ENCODE results near the gene HYAL4.
"Not testable (repeated sequence)": the region's sequence is repeated elsewhere in the genome, so short reads cannot be mapped to it uniquely, and the experiment has no call there.

Gene HYAL4

DNA sequence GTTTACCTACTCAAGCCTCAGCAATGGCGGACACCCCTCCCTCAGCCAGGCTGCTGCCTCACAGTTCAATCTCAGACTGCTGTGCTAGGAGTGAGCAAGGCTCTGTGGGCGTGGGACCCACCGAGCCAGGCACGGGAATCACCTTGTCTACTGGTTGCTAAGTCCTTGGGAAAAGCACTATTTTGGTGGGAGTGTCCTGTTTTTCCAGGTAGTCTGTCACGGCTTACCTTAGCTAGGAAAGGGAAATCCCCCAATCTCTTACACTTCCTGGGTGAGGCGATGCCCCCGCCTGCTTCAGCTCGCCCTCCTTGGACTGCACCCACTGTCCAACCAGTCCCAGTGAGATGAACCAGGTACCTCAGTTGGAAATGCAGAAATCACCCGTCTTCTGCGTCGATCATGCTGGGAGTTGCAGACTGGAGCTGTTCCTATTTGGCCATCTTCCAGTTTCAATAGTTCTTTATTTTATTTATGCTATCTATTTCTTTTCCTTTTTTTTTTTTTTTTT lies at the start of gene HYAL4:
TSS of gene HYAL4 (plus strand) at position 458 of the 508 bp plus-strand sequence. CDS start 23,105 bp downstream, outside the sequence.
- DNase-seq (ENCODE audit: low read depth in 2 of 2), result no peak

GRCh38 chr7:123795917-123796316 lies 49.1 kb upstream of the HYAL4 start:
- no peak for DNase-seq (ENCODE audit: low read depth in 2 of 2)

DNA sequence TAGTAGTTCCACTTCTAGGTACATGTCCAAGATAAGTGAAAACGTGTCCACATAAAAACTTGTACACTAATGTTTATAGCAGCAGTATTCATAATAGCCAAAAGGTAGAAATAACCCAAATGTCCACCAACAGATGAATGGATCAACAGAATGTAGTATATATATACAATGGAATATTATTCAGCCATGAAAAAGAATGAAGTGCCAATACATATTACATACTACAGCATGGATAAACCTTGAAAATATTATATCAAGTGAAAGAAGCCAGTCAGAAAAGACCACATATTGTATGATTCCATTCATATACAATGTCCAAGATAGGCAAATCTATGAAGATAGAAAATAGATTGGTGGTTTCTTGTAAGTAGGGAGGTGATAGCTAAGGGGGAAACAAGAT lies 48.4 kb upstream of the HYAL4 start:
- no peak for DNase-seq (ENCODE audit: low read depth in 2 of 2)

- no peak for DNase-seq (ENCODE audit: low read depth in 2 of 2)
Measured at GRCh38 chr7:123797673-123798531, 47.1 kb upstream of the HYAL4 start.

GRCh38 chr7:123798532-123799188 lies 46.3 kb upstream of the HYAL4 start:
- DNase-seq (ENCODE audit: low read depth in 2 of 2), result no peak

DNA sequence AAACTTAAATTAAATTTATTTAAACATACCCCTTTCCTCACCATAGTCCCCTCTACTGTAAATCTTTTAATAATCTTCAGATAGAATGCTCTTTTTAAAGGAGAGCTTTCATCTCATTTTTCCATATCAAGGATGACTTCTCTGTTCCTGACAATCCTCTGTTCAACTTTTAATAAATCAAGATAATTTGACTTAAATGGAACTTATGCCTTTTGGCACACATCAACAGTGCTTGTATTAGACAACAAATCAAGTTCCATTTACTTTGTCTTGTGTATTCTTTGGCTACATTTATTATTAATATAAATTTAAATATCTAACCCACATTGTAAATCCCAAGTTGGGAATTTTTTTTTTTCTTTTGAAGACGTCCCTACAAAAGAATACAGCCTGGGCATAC lies 42.7 kb upstream of the HYAL4 start:
- DNase-seq (ENCODE audit: low read depth in 2 of 2), result no peak

- no peak for DNase-seq (ENCODE audit: low read depth in 2 of 2)
Measured at GRCh38 chr7:123805287-123805686, 39.7 kb upstream of the HYAL4 start.

GRCh38 chr7:123809471-123809870 lies 35.5 kb upstream of the HYAL4 start:
- no peak for DNase-seq (ENCODE audit: low read depth in 2 of 2)

GRCh38 chr7:123811056-123811455 lies 33.9 kb upstream of the HYAL4 start:
- no peak for DNase-seq (ENCODE audit: low read depth in 2 of 2)

GRCh38 chr7:123816916-123817315 lies 28.1 kb upstream of the HYAL4 start:
- no peak for DNase-seq (ENCODE audit: low read depth in 2 of 2)

DNA sequence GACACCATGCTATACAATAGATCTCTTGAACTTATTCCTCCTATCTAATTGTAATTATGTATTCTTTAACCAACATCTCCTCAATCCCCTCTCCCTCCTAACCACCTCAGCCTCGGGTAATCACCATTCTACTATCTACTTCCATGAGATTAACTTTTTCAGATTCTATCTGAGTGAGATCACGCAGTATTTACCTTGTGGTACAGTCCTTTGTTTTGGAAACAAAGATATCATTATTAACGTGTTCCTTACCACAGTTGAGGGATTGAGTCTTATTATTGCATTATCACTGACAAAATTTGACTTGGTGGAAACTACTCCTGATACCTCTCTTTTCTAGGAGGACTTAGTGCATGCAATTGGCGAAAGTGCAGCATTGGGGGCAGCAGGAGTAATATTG lies 26.0 kb upstream of the HYAL4 start:
- no peak for DNase-seq (ENCODE audit: low read depth in 2 of 2)

GRCh38 chr7:123819795-123820194 lies 25.2 kb upstream of the HYAL4 start:
- DNase-seq (ENCODE audit: low read depth in 2 of 2), result not testable (repeated sequence)

DNA sequence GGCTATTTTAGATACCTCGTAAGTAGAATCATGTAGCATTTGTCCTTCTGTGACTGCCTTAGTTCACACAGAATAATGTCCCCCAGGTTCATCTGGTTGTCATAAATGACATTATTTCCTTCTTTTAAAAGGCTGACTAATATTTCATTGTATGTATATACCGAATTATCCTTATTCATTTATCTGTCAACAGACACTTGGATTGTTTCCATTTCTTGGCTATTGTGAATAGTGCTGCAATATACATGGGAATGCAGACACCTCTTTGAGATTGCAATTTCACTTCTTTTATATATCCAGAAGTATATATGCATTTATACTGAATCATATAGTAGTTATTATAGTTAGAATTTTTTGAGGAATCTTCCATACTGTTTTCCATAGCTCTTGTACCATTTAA lies 24.1 kb upstream of the HYAL4 start:
- no peak for DNase-seq (ENCODE audit: low read depth in 2 of 2)

- DNase-seq (ENCODE audit: low read depth in 2 of 2), result no peak
Measured at GRCh38 chr7:123821320-123821719, 23.6 kb upstream of the HYAL4 start.

DNA sequence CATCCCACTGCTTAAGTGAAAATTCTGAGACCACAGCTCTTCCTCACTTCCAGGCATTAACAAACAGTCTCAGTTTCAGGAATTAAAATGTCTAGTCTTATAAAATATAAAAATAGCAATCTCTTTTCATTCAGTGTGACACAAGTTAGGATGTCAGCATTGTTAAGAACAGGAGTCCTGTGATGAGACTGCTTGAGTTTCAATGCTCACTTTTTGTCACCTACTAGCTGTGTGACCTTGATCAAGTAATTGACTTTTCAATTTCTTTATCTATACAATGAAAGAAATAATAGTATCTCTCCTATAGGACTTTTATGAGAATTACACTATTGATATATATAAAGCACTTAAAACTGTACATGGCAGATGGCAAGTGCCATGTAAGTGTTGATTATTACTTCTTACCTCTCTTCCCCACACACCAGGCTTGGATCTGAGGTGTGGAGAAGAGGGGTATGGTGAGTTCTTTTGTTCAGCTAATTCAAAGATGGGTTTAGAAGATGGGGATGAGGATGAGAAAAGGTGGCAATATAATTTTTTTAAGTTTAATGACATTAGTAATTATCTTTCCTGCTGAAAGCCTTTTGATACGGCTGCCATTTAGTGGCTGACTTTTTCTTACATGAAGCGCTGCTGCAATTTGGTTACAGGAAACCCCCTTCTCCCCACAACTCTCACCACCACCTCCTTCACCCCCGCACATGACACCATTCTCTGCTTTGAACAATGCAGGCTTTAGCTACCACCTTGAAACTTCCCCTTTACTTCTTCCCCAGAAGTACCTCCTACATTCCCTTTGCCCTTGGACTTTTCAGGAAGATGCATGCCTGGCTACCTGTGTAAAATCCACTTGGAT lies 20.8 kb upstream of the HYAL4 start:
- peak in 1 of 2 donors; percentile 2 for DNase-seq (ENCODE audit: low read depth in 2 of 2)

GRCh38 chr7:123824754-123825067 lies 20.3 kb upstream of the HYAL4 start:
- no peak for DNase-seq (ENCODE audit: low read depth in 2 of 2)

DNA sequence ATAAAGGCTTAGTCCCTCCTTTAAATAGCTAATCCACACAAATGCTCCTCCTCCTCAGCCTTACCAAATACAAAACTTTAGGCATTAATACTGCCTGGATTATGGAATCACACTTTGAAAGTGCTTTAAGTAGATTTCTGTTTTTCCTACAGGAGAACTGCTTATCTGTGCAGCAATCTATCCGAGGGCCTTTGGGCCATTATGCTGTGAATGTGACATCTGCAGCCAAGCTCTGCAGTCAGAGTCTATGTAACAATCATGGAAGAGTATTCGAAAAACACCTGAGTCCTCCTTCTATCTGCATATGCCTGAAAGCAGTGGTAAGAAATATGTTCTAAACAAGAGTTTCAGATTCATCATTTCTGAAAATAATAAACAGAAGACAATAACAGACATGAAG lies 16.2 kb upstream of the HYAL4 start:
- no peak for DNase-seq (ENCODE audit: low read depth in 2 of 2)

GRCh38 chr7:123836656-123837055 lies 8.3 kb upstream of the HYAL4 start:
- no peak for DNase-seq (ENCODE audit: low read depth in 2 of 2)

DNA sequence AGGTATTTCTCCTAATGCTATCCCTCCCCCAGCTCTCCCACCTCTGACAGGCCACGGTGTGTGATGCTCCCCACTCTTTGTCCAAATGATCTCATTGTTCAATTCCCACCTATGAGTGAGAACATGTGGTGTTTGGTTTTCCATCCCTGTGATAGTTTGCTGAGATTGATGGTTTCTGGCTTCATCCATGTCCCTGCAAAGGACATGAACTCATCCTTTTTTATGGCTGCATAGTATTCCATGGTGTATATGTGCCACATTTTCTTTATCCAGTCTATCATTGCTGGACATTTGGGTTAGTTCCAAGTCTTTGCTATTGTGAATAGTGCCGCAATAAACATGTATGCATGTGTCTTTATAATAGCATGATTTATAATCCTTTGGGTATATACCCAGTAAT lies 5.9 kb upstream of the HYAL4 start:
- not testable (repeated sequence) for DNase-seq (ENCODE audit: low read depth in 2 of 2)

DNA sequence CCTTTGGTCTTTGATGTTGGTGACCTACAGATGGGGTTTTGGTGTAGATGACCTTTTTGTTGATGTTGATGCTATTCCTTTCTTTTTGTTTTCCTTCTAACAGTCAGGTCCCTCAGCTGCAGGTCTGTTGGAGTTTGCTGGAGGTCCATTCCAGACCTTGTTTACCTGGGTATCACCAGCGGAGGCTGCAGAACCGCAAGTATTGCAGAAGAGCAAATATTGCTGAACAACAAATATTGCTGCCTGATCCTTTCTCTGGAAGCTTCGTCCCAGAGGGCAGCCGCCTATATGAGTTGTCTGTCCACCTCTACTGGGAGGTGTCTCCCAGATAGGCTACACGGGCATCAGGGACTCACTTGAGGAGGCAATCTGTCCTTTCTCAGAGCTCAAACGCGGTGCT lies 827 bp upstream of the HYAL4 start:
- not testable (repeated sequence) for DNase-seq (ENCODE audit: low read depth in 2 of 2)

- DNase-seq (ENCODE audit: low read depth in 2 of 2), result no peak
Measured at GRCh38 chr7:123845823-123846216, 851 bp downstream of the HYAL4 start.

- DNase-seq (ENCODE audit: low read depth in 2 of 2), result no peak
Measured at GRCh38 chr7:123846217-123846891, 1.4 kb downstream of the HYAL4 start.
